Central memory CD4-positive, alpha-beta T cell (primary cell): Measurements from ENCODE around the gene COL13A1.

Experiments
- DNase-seq: peaks from one replicate; pipeline ENCODE4 v3.0.0; 2022

Gene COL13A1

GRCh38 chr10:69976795-69977546, 175.3 kb downstream of the COL13A1 start:
- no peak for DNase-seq

- DNase-seq: no peak
Observed at GRCh38 chr10:69979174-69979573, 177.5 kb downstream of the COL13A1 start.

- no peak for DNase-seq
Observed at GRCh38 chr10:69980672-69981071, 179.0 kb downstream of the COL13A1 start.

- DNase-seq: no peak
Observed at GRCh38 chr10:69988094-69988493, 186.4 kb downstream of the COL13A1 start.

- no peak for DNase-seq
Observed at GRCh38 chr10:69991151-69991550, 189.4 kb downstream of the COL13A1 start.

GRCh38 chr10:69994262-69994661, 192.6 kb downstream of the COL13A1 start:
- DNase-seq: no peak

GRCh38 chr10:69996611-69997010, 194.9 kb downstream of the COL13A1 start:
- DNase-seq: no peak

GRCh38 chr10:70000262-70000661, 198.6 kb downstream of the COL13A1 start:
- no peak for DNase-seq

GRCh38 chr10:70007116-70007820, 205.6 kb downstream of the COL13A1 start:
- DNase-seq: no peak
